OCI-LY7 (cell line): ENCODE results near the gene MMP2. TPM values are rescaled to one million over a fixed set of nuclear protein-coding genes. Genes with fewer than 3 reads are reported as not detected.
A peak's percentile ranks its signal among the peaks of the same experiment; 100 is the strongest.

ENCODE experiments used
- BruUV-seq: library from RNA; stranded (reverse); fragments of 400-500 nt; replicated peaks from 2 replicates; lab custom pipeline; 2021; lab: Mats Ljungman, UMichigan
- CTCF ChIA-PET: fragments of 300-600 bp; sonication (Branson Sonifier 250); formaldehyde crosslinking; loops from one replicate; lab custom pipeline; 2022; ENCODE audit warnings: antibody characterized with exemption; ENCODE audit not compliant: unreplicated experiment; lab: Charles Lee
- POLR2A ChIA-PET: fragments of 300-600 bp; sonication (Branson Sonifier 250); formaldehyde crosslinking; loops from one replicate; lab custom pipeline; 2022; ENCODE audit warnings: antibody characterized with exemption; lab: Charles Lee
- DNase-seq: peaks from one replicate; pipeline ENCODE4 v3.0.0-alpha.2; 2015; ENCODE audit warnings: low spot score
- H2AFZ ChIP-seq: fragments of 200-600 bp; sonication (generic), shearing (Covaris generic); 2 replicates; pipeline ENCODE4 v1.6.1; 2014; ENCODE audit warnings: mild to moderate bottlenecking, antibody characterized with exemption, low read length, moderate library complexity
- H3K27ac ChIP-seq: fragments of 200-600 bp; sonication (generic); 2 replicates; pipeline ENCODE4 v1.5.1; 2014; ENCODE audit warnings: mixed run types, low read depth, mild to moderate bottlenecking, moderate library complexity, low read length, inconsistent platforms; ENCODE audit not compliant: poor library complexity, severe bottlenecking
- H3K36me3 ChIP-seq: fragments of 200-600 bp; sonication (generic); 2 replicates; pipeline ENCODE4 v1.6.1; 2014; ENCODE audit warnings: mild to moderate bottlenecking, antibody characterized with exemption, low read length, moderate library complexity, mixed read lengths; ENCODE audit not compliant: insufficient read depth
- H3K4me1 ChIP-seq: fragments of 200-600 bp; sonication (generic); 2 replicates; pipeline ENCODE4 v1.5.1; 2014; ENCODE audit warnings: mild to moderate bottlenecking, low read length; ENCODE audit not compliant: insufficient read depth, poor library complexity, severe bottlenecking
- H3K4me2 ChIP-seq: fragments of 200-600 bp; sonication (generic); 2 replicates; pipeline ENCODE4 v1.6.1; 2014; ENCODE audit warnings: mild to moderate bottlenecking, low read length
- H3K4me3 ChIP-seq: fragments of 200-600 bp; sonication (generic); 2 replicates; pipeline ENCODE4 v1.5.1; 2014; ENCODE audit warnings: mild to moderate bottlenecking, low read depth, low read length; ENCODE audit not compliant: poor library complexity, severe bottlenecking
- H3K79me2 ChIP-seq: fragments of 200-600 bp; sonication (generic); 2 replicates; pipeline ENCODE4 v1.6.1; 2016; ENCODE audit warnings: low read depth, mild to moderate bottlenecking, low read length, moderate library complexity, mixed read lengths; ENCODE audit not compliant: insufficient read depth
- H3K9me2 ChIP-seq: fragments of 200-600 bp; sonication (generic); 2 replicates; pipeline ENCODE4 v1.6.1; 2016; ENCODE audit warnings: mild to moderate bottlenecking, low read length, mixed read lengths; ENCODE audit not compliant: insufficient read depth
- H3K9me3 ChIP-seq: fragments of 200-600 bp; sonication (generic); 2 replicates; pipeline ENCODE4 v1.6.1; 2014; ENCODE audit warnings: mild to moderate bottlenecking, mixed run types, low read length, mixed read lengths
- H4K20me1 ChIP-seq: fragments of 200-600 bp; sonication (generic); 2 replicates; pipeline ENCODE4 v1.6.1; 2014; ENCODE audit warnings: mild to moderate bottlenecking, antibody characterized with exemption, low read length, moderate library complexity, mixed read lengths; ENCODE audit not compliant: insufficient read depth
- CTCF ChIP-seq: fragments of 200-600 bp; sonication (generic); conservative IDR thresholded peaks from 2 replicates; pipeline ENCODE4 v1.5.1; 2014; ENCODE audit warnings: mild to moderate bottlenecking, antibody characterized with exemption, low read length, moderate library complexity, mixed read lengths
- EZH2phosphoT487 ChIP-seq: fragments of 200-600 bp; sonication (generic); IDR thresholded peaks from 2 replicates; pipeline ENCODE4 v1.6.1; 2018; ENCODE audit warnings: low read depth, borderline replicate concordance, mild to moderate bottlenecking, mixed run types, antibody characterized with exemption, low read length, moderate library complexity, mixed read lengths
- intact Hi-C: fragments of 100-400 bp; cut with micrococcal nuclease; formaldehyde crosslinking; loops from one replicate; pipeline ENCODE4 v1.10.0; 2022; ENCODE audit not compliant: unreplicated experiment
- total RNA-seq, 2 experiments: library from RNA; depleted of rRNA in 1 of 2; stranded (reverse); fragments of >200 nt in 1 of 2; shearing (Covaris generic) in 1 of 2; gene quantifications; 2 replicates each; pipeline ENCODE4 v1.2.3, GENCODE V29; 2014 to 2022

Gene MMP2
- total RNA-seq, 2 experiments from 2014 or later, result 0.48 TPM; not detected in 1

GRCh38 chr16:55465077-55465896 lies 13.7 kb upstream of the MMP2 start:
- no peaks in the 10 kb centered on the region for H3K36me3 ChIP-seq
- H3K9me2 ChIP-seq, result no peaks in the 10 kb centered on the region
- ChIA-PET CTCF (interaction anchor here (0.5 to 1.6 kb wide), 8 partner anchors 8 to 239 kb away, joined by 3 to 7 read pairs (median 4); no protein-coding TSS in a partner anchor), POLR2A (interaction anchor here (0.8 kb wide), 1 partner anchor 250 kb away, joined by 3 read pairs; no protein-coding TSS in a partner anchor)
- no peaks in the 10 kb centered on the region for H3K9me3 ChIP-seq
- no peaks in the 10 kb centered on the region for H3K4me1 ChIP-seq
- no peak overlapping the region for H3K4me2 ChIP-seq
- peak; percentile 82 for DNase-seq
- H2AFZ ChIP-seq, result no peak overlapping the region
- no peak overlapping the region for H3K27ac ChIP-seq
- TF ChIP-seq CTCF (peak; percentile 100), EZH2phosphoT487 (no peak)
- no peak overlapping the region for H3K4me3 ChIP-seq
- intact Hi-C loops, result loop anchor here (1.0 to 2.0 kb wide), 2 partner anchors 238 to 380 kb away; no protein-coding TSS in a partner anchor
- no peaks in the 10 kb centered on the region for H4K20me1 ChIP-seq
- no TSS peak for BruUV-seq
- no peaks in the 10 kb centered on the region for H3K79me2 ChIP-seq

GRCh38 chr16:55466209-55466608 lies 12.8 kb upstream of the MMP2 start:
- Histone ChIP-seq H3K4me3 (no peak overlapping the region), H3K27ac (no peak overlapping the region), H3K36me3 (no peaks in the 10 kb centered on the region), H3K9me2 (no peaks in the 10 kb centered on the region), H3K9me3 (no peaks in the 10 kb centered on the region), H4K20me1 (no peaks in the 10 kb centered on the region), H3K4me1 (no peaks in the 10 kb centered on the region), H3K79me2 (no peaks in the 10 kb centered on the region), H2AFZ (no peak overlapping the region), H3K4me2 (no peak overlapping the region)
- CTCF ChIA-PET, result interaction anchor here (0.6 to 1.6 kb wide), 2 partner anchors 173 to 238 kb away, joined by 3 to 6 read pairs; no protein-coding TSS in a partner anchor
- no peak for DNase-seq
- POLR2A ChIA-PET, result no interaction called here
- BruUV-seq, result no TSS peak
- TF ChIP-seq CTCF (no peak), EZH2phosphoT487 (no peak)
- intact Hi-C loops, result no loop called here

- ChIA-PET CTCF (no interaction called here), POLR2A (interaction anchor here (0.6 to 1.3 kb wide), 4 partner anchors 8 to 288 kb away, joined by 3 to 5 read pairs (median 4); no protein-coding TSS in a partner anchor)
- H4K20me1 ChIP-seq, result no peaks in the 10 kb centered on the region
- H3K79me2 ChIP-seq, result no peaks in the 10 kb centered on the region
- H3K9me2 ChIP-seq, result no peaks in the 10 kb centered on the region
- no peak overlapping the region for H3K4me2 ChIP-seq
- no TSS peak for BruUV-seq
- H3K36me3 ChIP-seq, result no peaks in the 10 kb centered on the region
- H3K27ac ChIP-seq, result no peak overlapping the region
- H3K4me3 ChIP-seq, result no peak overlapping the region
- H3K9me3 ChIP-seq, result no peaks in the 10 kb centered on the region
- no peaks in the 10 kb centered on the region for H3K4me1 ChIP-seq
- TF ChIP-seq EZH2phosphoT487, result no peak
- no peak for TF ChIP-seq CTCF
- H2AFZ ChIP-seq, result no peak overlapping the region
- DNase-seq, result no peak
- intact Hi-C loops, result no loop called here
These were observed 11.1 kb upstream of the MMP2 start for GRCh38 chr16:55467898-55468297.
